Muscle layer of colon (tissue), 2 donors: ENCODE measurements around the gene FTCD.
A peak's percentile ranks its signal among the peaks of the same experiment; 100 is the strongest.

ENCODE experiments used
- H3K27ac ChIP-seq: one replicate; pipeline ENCODE4 v1.7.0; 2013; ENCODE audit warnings: low read depth, mild to moderate bottlenecking, low read length, moderate library complexity
- H3K27me3 ChIP-seq, 2 donors: one replicate each; pipeline ENCODE4 v1.7.0; 2013; ENCODE audit warnings: low read length in 2 of 2, mild to moderate bottlenecking in 2 of 2; ENCODE audit not compliant: insufficient read depth in 2 of 2, control insufficient read depth in 1 of 2
- H3K36me3 ChIP-seq: one replicate; pipeline ENCODE4 v1.7.0; 2013; ENCODE audit warnings: mild to moderate bottlenecking, low read length; ENCODE audit not compliant: insufficient read depth
- H3K4me1 ChIP-seq: one replicate; pipeline ENCODE4 v1.7.0; 2013; ENCODE audit warnings: mild to moderate bottlenecking, low read length; ENCODE audit not compliant: insufficient read depth
- H3K4me3 ChIP-seq, 2 donors: one replicate each; pipeline ENCODE4 v1.7.0; 2013; ENCODE audit warnings: low read length in 2 of 2, low read depth in 1 of 2, mild to moderate bottlenecking in 1 of 2, moderate library complexity in 1 of 2
- H3K9ac ChIP-seq: one replicate; pipeline ENCODE4 v1.7.0; 2013; ENCODE audit warnings: low read length
- H3K9me3 ChIP-seq: one replicate; pipeline ENCODE4 v1.7.0; 2013; ENCODE audit warnings: mild to moderate bottlenecking, low read length
- donor health status: abdominal sarcoma.
- donor health status: Adenocarcinoma of cecum.

Gene FTCD

GRCh38 chr21:46154955-46155513 is 345 bp downstream of the FTCD start:
- Histone ChIP-seq H3K4me1 (peaks cover 9% of the 10 kb centered on the region), H3K9ac (no peak overlapping the region), H3K27me3 (peaks cover 0 to 7% of the 10 kb centered on the region in 2 donors), H3K9me3 (no peaks in the 10 kb centered on the region), H3K4me3 (no peak overlapping the region), H3K27ac (no peak overlapping the region), H3K36me3 (no peaks in the 10 kb centered on the region)

DNA sequence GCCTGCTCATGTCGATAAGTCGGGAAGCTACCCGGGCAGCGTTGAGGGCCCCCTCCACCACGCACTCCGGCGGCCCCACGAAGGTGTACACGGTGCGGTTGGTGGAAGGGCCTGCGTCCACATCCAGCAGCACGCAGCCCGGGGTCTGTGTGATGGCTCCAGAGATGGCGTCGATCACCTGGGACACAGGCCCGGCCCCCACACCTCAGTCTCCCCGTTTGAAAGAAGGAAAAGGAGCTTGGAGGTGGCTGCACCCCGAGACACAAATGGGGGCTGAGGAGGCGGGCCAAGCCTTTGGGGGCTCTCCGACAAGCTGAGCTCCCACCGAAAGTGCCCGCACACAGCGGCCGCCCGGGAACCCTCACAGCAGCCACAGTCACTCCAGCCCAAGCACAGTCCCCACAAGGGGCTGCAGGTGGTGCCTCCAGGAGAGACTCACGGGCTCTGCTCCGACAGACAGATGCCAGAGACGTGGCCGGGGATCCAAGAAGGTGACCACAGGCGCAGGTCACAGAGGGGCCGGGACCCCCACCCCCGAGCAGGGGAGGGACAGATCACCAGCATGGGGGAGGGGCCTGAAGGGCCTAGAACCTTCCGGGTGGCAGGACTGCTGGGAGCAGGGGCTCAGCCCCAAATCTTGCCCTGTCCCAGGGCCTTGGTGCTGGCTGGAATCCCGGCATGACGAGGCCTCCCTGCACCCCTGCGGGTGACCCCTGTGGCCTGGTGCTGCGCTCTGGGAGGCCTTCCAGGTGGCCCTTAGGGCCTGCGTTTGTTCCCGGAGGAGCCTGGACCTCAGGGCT is 1.0 kb downstream of the FTCD start:
- Histone ChIP-seq H3K4me3 (no peak overlapping the region), H3K9ac (no peak overlapping the region)

GRCh38 chr21:46153247-46154154 is 1.9 kb downstream of the FTCD start:
- Histone ChIP-seq H3K9me3 (no peaks in the 10 kb centered on the region), H3K27ac (no peak overlapping the region), H3K27me3 (peaks cover 0 to 7% of the 10 kb centered on the region in 2 donors), H3K9ac (no peak overlapping the region), H3K36me3 (no peaks in the 10 kb centered on the region), H3K4me1 (peaks cover 9% of the 10 kb centered on the region), H3K4me3 (peak overlapping the region; percentile 27 to 32)

More for the DNA sequence above, 1.0 kb downstream of the FTCD start:
- Histone ChIP-seq H3K27me3 (peaks cover 0 to 7% of the 10 kb centered on the region in 2 donors), H3K27ac (no peak overlapping the region), H3K36me3 (no peaks in the 10 kb centered on the region), H3K4me1 (peaks cover 9% of the 10 kb centered on the region), H3K9me3 (no peaks in the 10 kb centered on the region)

- no peaks in the 10 kb centered on the region for H3K36me3 ChIP-seq
- H3K9ac ChIP-seq = no peak overlapping the region
- peaks cover 9% of the 10 kb centered on the region for H3K4me1 ChIP-seq
- peak overlapping the region; percentile 27 to 32 for H3K4me3 ChIP-seq
- H3K9me3 ChIP-seq = no peaks in the 10 kb centered on the region
- H3K27me3 ChIP-seq = peaks cover 0 to 7% of the 10 kb centered on the region in 2 donors
- H3K27ac ChIP-seq = no peak overlapping the region
Measured at GRCh38 chr21:46152927-46153246, 2.5 kb downstream of the FTCD start.

- Histone ChIP-seq H3K9ac (no peak overlapping the region), H3K4me1 (peaks cover 9% of the 10 kb centered on the region), H3K9me3 (no peaks in the 10 kb centered on the region), H3K4me3 (no peak overlapping the region), H3K36me3 (no peaks in the 10 kb centered on the region), H3K27ac (no peak overlapping the region), H3K27me3 (peaks cover 0 to 7% of the 10 kb centered on the region in 2 donors)
Measured at GRCh38 chr21:46151989-46152926, 3.1 kb downstream of the FTCD start.

- Histone ChIP-seq H3K36me3 (no peaks in the 10 kb centered on the region), H3K9ac (no peak overlapping the region), H3K27me3 (peaks cover 0 to 7% of the 10 kb centered on the region in 2 donors), H3K27ac (no peak overlapping the region), H3K4me3 (no peak overlapping the region), H3K9me3 (no peaks in the 10 kb centered on the region), H3K4me1 (peaks cover 9% of the 10 kb centered on the region)
Measured at GRCh38 chr21:46151261-46151988, 4.0 kb downstream of the FTCD start.

DNA sequence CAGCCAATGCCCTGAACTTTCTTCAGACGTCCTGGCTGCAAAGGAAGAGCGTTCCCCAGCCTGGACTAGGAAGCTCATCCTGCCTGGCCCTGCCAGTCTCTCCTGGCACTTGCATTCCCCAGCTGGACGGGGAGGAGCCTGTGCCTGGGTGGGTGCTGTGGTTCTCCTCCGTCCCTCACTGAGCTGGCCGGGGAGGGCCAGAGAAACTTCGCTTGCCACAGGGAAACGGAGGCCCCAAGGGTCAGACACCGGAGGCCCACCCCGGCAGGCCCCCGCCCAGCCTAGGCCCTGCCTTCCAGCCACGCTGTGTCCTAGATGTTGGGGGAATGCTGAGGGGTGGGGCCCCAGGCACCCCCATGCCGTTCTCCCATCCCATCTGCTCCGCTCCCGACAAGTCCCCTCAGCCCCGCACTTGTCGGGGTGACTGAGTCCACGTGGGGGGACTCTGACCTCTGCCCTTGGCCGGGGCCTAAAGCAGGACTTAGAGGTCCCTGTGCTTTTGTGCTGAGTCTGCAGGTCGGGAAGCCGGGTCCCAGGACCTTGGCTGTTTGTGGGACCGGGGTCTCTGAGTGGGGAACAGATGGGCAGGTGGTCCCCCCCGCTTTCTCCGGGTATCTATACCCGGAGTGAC is 4.8 kb downstream of the FTCD start:
- no peak overlapping the region for H3K9ac ChIP-seq
- H3K36me3 ChIP-seq = no peaks in the 10 kb centered on the region
- H3K9me3 ChIP-seq = no peaks in the 10 kb centered on the region
- peaks cover 0 to 7% of the 10 kb centered on the region in 2 donors for H3K27me3 ChIP-seq
- H3K4me1 ChIP-seq = peaks cover 9% of the 10 kb centered on the region
- H3K4me3 ChIP-seq = no peak overlapping the region
- H3K27ac ChIP-seq = no peak overlapping the region

GRCh38 chr21:46150073-46150472 is 5.3 kb downstream of the FTCD start:
- no peak overlapping the region for H3K9ac ChIP-seq
- no peak overlapping the region for H3K4me3 ChIP-seq
- no peak overlapping the region for H3K27ac ChIP-seq
- peaks cover 9% of the 10 kb centered on the region for H3K4me1 ChIP-seq
- no peaks in the 10 kb centered on the region for H3K9me3 ChIP-seq
- no peaks in the 10 kb centered on the region for H3K36me3 ChIP-seq
- peaks cover 0 to 7% of the 10 kb centered on the region in 2 donors for H3K27me3 ChIP-seq

DNA sequence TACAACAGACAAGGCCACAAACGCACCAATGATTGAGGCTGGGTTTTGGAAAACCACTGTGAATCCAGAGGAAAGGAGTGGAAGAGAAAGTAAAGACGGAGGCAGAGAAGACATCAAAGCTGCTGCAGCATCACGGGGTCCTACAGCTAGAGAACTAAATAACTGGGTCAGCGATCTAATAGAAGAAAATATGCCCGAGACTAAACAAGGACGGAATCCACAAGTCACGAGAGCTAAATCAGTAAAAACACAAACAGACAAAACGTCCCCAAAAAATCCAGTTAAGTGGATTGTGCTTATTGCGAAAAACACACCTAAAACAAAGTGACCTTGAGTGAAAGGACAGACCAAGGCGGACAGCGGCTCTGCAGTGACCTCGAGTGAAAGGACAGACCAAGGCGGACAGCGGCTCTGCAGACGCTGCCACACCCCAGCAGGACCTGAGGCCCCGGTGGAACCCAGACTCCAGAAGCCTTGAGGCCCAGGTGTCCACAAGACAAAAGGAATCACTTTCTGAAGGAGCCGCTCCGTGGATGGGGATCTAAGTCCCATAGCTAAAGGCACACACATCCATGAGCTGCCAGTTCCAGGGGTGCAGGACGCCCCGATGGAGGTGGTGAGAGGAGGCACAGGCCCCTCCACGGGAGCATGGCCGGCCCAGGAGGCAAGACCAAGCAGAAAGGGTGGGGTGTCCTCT is 6.0 kb downstream of the FTCD start:
- Histone ChIP-seq H3K4me3 (no peak overlapping the region), H3K27ac (no peak overlapping the region), H3K27me3 (peaks cover 0 to 7% of the 10 kb centered on the region in 2 donors), H3K4me1 (peaks cover 9% of the 10 kb centered on the region), H3K9ac (no peak overlapping the region), H3K9me3 (no peaks in the 10 kb centered on the region), H3K36me3 (no peaks in the 10 kb centered on the region)
